Forelimb muscle (tissue), 1 donor: ENCODE measurements around the gene MED13L. TPM values are rescaled to one million over a fixed set of nuclear protein-coding genes. Genes with fewer than 3 reads are reported as not detected.

Source experiments
- DNase-seq: peaks from one replicate; pipeline ENCODE4 v3.0.0-alpha.2; 2013; ENCODE audit warnings: low read depth
- polyA plus RNA-seq: library from polyadenylated mRNA; unstranded; fragments of 120-200 nt; gene quantifications from one replicate; pipeline ENCODE4 v1.2.1, GENCODE V29; 2013; ENCODE audit not compliant: insufficient read length

The MED13L gene
- polyA plus RNA-seq, result 45.2 TPM

GRCh38 chr12:116277467-116278278 is at the start of gene MED13L:
TSS of gene MED13L (minus strand) at chr12:116277693. CDS start at chr12:116277131, 562 bp downstream.
- DNase-seq, result peak; percentile 62

DNA sequence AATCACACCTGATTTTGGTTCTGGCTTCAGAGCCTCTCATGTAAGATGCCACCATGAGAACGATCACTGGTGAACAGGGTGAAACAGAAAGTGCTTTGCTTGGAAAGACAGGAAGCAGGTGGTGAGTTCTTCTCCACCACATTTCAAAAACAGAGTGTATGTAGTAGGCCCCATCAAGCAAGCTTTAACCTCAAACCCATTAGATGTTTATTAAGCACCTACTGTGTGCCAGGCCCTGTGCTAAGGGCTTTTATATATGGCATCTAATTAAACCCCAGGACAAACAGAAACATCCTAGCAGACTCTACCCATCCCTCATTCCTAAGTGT is 47.8 kb upstream of the MED13L start:
- DNase-seq, result no peak

DNA sequence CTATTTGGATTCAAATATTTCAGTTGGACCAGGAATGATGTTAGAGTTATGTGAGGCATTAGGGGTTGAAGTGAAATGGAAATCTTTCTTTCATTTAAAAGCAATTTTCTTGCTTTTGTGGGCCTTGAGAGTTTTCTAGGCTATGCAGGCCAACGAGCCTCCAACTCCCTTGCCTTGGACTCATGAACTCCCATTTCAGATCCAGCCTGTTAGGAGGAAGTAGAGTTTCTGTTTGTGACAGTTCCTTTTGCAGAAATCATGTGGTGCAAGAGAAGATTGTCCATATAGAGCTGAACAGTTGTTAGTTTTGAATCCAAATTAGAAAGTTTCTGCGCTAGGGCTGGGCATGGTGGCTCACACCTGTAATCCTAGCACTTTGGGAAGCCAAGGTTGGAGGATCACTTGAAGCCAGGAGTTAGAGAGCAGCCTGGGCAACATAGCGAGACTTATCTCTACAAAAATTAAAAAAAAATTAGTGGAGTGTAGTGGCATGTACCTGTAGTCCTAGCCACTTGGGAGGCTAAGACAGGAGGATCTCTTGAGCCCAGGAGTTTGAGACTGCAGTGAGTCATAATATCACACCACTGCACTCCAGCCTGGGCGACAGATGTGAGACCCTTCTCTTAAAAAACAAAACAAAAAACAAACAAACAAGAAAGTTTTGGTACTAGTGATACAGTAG is 47.3 kb upstream of the MED13L start:
- DNase-seq, result no peak

DNA sequence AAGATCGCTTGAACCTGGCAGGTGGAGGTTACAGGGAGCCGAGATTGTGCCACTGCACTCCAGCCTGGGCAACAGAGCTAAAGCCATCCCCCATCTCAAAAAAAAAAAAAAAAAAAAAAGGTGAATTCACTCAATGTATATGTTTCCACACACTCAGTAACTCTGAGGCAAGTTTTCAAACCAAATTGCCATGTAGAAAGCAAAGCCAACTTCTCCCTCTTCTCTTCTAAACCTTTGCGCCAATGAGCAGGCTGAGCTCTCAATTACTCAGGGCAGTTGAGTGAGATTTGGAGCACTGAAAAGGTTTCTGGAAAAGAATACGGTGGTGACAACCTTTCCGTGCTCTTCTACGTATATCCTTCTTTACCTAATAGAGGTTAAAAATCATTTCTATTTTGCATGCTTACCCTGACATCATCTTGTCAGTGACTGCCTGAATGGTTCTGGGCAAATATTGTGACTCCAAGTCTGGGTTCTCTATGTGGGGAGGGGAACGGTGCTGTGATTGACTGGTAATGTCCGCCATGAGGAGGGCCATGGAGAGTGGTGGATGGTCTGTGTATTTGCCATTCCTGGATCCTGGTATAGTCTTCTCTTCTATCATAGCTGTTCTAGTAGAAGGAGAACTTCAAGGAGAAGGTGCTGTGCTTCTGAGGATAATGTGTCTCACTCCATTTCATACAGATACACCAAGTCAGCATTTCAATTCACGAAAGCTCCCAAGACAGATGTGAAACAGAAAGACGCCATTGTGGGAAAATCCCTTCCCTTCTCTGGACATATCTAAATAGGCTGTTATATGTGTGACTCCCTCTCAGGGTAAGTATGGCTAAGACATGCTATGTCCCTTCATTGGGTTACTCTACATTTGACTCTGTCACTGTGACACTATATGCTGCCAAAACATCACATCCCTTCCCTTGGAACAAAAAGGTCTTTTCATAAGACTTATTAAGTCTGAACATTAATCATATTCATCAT is 46.2 kb upstream of the MED13L start:
- DNase-seq, result no peak

GRCh38 chr12:116321913-116322312 is 44.4 kb upstream of the MED13L start:
- no peak for DNase-seq

DNA sequence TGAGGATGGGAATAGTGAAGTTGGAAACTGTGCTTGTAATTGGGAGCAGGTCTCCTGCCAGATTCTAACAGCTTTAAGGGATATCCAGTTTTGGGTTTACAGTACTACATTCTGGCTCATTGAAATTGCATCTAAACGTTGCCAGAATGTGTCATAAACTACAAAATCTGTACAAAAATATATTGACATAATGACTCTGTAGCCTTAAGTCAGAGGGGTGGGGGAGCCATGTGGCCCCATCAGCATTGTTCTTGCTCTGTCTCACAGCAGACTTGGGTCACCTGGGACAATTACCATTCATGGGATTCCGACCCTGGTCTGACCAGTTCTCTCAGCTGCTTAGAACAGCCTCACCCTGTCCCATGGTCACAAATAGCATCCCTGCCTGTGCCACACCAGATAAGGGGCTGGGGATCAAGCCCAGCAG is 43.3 kb upstream of the MED13L start:
- DNase-seq, result no peak

- peak; percentile 86 for DNase-seq
These were observed 42.6 kb upstream of the MED13L start for GRCh38 chr12:116319898-116320621.

- no peak for DNase-seq
These were observed 41.9 kb upstream of the MED13L start for GRCh38 chr12:116319233-116319897.

DNA sequence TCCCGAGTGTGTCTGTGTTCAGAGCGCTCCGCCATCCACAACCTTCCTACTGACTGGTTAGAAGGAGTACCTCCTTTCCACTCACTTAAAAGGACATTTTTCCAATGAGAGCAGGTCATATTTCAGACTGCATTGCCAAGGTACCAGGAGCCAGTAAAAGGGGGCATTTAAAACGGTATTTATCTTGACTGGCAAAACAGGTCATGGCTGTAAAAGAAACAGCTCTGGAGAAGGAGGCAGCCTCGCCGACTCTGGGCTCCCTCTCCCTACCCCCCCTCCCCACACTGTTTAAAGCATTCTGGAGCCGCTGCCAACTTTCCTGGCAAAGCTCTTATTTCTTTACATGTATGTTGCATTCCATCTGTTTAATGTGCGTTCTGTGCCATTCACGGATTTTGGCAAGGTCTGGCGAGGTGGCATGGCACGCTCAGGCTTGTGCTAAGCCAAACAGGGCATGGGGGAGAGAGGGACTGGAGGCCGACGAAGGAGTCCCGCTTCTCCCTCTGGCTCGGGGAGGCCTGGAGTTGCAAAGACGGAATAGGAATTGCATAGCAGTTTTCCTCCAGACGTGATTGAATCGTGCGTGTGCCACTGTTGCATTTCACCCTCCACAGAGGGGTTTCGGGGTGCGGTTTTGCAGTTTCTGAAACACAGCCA is 41.2 kb upstream of the MED13L start:
- DNase-seq, result no peak

- no peak for DNase-seq
These were observed 40.6 kb upstream of the MED13L start for GRCh38 chr12:116317986-116318575.

DNA sequence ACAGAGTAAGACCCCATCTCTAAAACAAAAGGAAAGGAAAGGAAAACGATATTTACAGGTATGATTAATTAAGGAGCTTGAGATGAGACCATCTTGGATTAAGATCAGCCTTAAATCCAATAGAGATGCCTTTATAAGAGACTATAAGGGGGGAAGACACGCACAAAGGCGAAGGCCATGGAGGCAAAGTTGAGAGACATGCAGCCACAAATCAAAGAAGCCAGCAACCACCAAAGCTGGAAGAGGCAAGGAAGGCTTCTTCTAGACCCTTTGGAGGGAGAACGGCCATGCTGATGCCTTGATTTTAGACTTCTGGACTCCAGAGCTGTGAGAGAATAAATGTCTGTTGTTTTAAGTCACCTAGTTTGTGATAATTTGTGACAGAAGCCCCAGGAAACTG is 39.6 kb upstream of the MED13L start:
- DNase-seq, result no peak

DNA sequence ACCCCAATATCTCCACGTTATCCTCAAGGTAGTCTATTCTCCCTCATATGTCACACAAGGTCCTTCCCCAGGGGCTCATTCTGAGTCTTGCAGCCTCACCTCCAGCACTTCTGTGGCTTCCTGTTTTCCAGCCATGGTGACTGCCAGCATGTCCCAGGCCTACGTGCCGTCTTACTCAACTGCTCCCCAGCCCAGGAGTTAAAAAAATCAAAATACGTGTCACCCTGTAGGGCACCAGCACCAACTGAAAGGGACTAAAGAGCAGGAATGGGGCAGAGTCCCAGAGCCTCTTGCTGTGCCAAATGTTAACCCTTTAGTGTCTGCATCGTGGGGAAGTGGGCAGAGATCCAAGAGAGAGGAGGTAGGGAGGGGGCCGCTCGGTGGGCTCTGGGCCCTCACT is 37.0 kb upstream of the MED13L start:
- no peak for DNase-seq

DNA sequence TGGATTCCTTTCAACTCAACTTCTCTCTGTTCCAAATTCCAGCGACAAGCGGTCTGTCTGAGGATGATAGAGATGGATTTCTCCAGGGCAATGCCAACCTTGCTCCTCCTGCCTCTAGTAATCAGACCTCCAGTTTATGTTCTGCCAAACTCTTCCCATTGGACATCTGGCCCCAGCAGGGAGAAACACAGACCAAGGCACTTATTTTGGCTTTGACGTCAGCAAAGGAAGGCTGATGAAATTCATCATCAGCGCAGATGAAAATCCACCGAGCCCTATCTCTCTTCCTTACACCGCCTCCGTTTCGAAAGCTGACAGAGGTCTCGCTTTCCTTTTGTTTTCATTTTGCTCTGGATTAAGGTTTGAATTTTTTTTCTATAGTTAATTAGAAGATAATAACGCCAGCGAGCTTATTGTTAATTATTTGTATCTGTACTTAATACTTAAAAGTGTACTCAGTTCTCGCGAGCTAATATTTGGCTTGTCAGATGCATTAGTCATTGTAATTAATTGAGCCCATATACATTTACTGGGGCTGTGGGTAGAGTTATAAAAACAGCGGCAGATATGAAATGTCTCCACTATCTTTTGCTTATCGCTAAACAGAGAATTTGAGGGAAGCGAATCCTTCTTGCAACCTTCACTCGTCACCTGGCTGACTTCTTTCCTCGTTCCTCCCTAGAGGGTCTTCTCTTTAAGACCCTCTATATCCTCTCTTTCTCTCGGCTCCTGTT is 35.9 kb upstream of the MED13L start:
- no peak for DNase-seq

GRCh38 chr12:116310082-116310481 is 32.6 kb upstream of the MED13L start:
- DNase-seq, result no peak

DNA sequence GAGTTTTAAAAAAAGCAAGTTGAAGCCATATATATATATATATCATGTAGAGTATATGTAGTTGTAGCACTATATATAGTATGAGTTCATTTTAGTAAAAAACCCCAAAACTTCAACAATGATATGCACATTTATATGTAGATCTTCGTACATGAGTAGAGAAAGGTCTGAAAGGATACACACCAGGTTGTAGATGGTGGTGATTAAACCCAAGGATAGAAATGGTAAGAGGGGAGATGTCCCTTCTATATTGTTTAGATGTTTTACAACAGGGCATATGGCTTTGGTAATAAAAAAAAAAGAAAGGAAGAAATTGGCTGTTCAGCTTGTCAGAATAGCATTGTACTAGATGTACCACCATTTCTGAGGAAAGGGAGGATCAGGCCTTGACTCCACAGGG is 31.9 kb upstream of the MED13L start:
- no peak for DNase-seq

DNA sequence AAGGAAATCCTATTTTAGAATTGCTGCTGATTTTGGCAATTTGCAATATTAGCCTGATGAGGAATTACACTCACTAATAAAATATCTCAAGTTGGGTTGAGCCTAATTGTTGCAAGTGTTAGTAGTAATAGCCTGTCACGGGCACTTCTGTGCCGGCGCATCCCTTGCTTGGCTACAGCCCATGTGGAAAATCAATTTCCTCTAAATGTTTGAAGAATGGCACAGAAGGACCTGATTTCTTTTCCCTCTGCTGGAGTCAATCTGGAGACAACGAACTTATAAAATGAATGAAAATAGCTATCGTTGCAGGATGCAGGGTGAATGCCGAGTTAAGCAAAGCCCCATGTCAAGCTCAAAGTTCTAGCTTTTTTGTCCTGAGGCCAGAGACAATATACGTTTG is 31.2 kb upstream of the MED13L start:
- no peak for DNase-seq

DNA sequence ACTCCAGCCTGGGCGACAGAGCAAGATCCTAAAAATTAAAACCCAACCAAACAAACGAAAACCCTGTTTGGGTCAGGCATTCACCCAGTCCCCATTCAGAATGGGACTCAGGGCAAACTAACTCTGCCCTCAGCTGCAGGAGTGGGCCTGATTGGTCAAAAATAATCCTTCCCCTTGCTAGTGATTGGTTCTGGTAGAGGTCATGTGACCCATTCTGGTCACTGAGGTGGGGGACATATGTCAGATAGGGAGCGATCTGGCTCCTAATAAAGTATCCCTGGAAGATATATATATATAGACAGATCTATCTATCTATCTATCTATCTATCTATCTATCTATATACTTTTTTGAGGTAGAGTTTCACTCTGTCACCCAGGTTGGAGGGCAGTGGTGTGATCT is 29.5 kb upstream of the MED13L start:
- DNase-seq, result no peak

- no peak for DNase-seq
These were observed 29.0 kb upstream of the MED13L start for GRCh38 chr12:116306506-116306905.

DNA sequence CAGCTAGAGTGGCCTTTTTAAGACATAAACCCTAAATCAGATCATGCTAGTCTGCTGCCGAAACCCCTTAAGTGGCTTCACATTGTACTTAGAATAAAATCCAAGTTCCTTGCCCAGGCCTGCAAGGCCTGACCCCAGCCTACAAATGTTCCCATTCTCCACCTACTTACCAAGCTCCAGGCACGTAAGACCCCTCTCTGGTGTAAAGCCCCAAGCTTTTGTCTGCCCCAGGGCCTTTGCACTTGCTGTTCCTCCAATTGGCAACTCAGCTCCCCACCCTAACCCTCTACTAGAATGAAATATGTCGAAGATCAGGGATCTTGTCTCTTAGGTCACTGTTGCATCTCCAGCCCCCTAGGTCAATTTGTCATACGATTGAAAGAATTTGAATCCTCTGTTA is 27.1 kb upstream of the MED13L start:
- DNase-seq, result no peak
